Chondrocyte (in vitro differentiated cells): ENCODE measurements around the gene TCF7L1. TPM values are rescaled to one million over a fixed set of nuclear protein-coding genes. Genes with fewer than 3 reads are reported as not detected.

Source experiments
- DNase-seq: peaks from one replicate; pipeline ENCODE4 v3.0.0; 2021; ENCODE audit warnings: mixed read lengths, low spot score
- H3K27ac Mint-ChIP-seq: one replicate; pipeline ENCODE4 v1.8.0; 2021; ENCODE audit warnings: mild to moderate bottlenecking, moderate library complexity, mixed read lengths; ENCODE audit not compliant: unreplicated experiment
- H3K27me3 Mint-ChIP-seq: 2 replicates; pipeline ENCODE4 v1.8.0; 2021; ENCODE audit warnings: low read depth, mixed read lengths
- H3K36me3 Mint-ChIP-seq: 2 replicates; pipeline ENCODE4 v1.8.0; 2021; ENCODE audit warnings: low read depth, mixed read lengths
- H3K4me1 Mint-ChIP-seq: 2 replicates; pipeline ENCODE4 v1.8.0; 2021; ENCODE audit warnings: low read depth, mild to moderate bottlenecking, mixed read lengths
- H3K4me3 Mint-ChIP-seq: one replicate; pipeline ENCODE4 v1.8.0; 2021; ENCODE audit warnings: mild to moderate bottlenecking, moderate library complexity, mixed read lengths; ENCODE audit not compliant: unreplicated experiment
- H3K9me3 Mint-ChIP-seq: 2 replicates; pipeline ENCODE4 v1.8.0; 2021; ENCODE audit warnings: low read depth, mixed read lengths
- total RNA-seq: library from RNA; stranded (reverse); gene quantifications from 3 replicates; pipeline ENCODE4 v1.2.1, GENCODE V29; 2021
- TF ChIP-seq, protein P1 (sequence below): fragments of 200-600 bp; sonication (generic); IDR thresholded peaks from 2 replicates; pipeline ENCODE4 v1.5.0; 2021; ENCODE audit warnings: antibody characterized with exemption, mild to moderate bottlenecking, moderate library complexity

Gene TCF7L1
- total RNA-seq, 1 donor from 2014 or later: 35.0 TPM

DNA sequence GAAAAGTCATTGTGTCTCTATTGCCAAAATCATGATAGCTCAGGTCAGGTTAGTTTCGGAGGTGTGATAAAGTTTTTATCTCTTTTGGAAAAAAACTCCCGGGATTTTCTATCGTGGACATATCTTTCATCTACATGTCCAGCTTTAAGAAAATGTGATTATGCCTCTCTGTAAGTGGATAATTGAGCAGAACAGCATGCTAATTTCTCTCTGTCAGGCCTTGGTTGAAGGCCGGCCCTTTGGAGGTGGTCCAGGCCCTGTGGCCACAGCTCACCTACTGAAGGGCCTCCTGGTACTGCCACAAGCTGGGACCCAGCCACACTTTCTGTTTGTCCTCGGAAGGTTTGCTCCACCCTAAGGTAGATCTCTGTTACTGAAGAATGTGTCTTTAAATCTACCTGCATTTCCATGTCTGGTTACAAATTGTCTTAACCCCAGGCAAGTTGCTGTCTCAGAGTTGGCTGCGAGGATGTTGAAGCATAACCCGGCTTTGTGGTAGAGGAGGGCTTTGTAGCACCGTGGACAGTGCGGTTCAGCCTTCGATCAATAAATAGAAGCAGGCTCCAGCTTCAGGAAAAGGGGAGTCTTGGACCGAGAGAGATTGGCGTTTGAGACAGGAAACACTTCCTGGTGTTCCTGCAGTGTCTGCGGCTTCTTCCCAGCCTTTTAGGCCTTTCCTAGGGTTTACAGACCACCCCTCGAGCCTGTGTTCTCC is 25.5 kb downstream of the TCF7L1 start:
- H3K4me1 Mint-ChIP-seq: peaks cover 65% of the 10 kb centered on the region
- no peak overlapping the region for H3K27ac Mint-ChIP-seq

DNA sequence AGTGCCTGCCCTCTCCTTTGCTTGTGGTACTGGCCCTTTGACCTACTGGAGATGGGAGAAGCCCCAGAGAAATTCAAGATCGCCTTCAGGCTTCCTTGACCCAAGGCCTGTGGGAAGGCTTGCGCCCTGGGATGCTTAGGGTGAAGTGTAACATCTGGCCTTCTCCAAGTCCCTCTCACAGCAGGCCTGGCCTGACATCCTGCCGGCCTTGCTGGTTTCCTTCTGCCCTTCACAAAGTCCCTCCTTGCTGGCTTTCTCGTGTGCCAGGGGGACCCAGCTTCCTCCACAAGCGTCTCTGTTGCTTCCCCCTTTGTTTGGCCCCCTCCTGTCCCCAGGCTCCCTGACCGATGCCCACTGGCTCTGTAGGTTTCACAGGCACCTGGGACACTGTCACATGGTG is 26.4 kb downstream of the TCF7L1 start:
- Mint-ChIP-seq H3K27me3 (no peaks in the 10 kb centered on the region), H3K4me3 (no peak overlapping the region), H3K4me1 (peaks cover 65% of the 10 kb centered on the region), H3K27ac (no peak overlapping the region), H3K36me3 (no peaks in the 10 kb centered on the region), H3K9me3 (no peaks in the 10 kb centered on the region)
- TF ChIP-seq, protein P1, sequence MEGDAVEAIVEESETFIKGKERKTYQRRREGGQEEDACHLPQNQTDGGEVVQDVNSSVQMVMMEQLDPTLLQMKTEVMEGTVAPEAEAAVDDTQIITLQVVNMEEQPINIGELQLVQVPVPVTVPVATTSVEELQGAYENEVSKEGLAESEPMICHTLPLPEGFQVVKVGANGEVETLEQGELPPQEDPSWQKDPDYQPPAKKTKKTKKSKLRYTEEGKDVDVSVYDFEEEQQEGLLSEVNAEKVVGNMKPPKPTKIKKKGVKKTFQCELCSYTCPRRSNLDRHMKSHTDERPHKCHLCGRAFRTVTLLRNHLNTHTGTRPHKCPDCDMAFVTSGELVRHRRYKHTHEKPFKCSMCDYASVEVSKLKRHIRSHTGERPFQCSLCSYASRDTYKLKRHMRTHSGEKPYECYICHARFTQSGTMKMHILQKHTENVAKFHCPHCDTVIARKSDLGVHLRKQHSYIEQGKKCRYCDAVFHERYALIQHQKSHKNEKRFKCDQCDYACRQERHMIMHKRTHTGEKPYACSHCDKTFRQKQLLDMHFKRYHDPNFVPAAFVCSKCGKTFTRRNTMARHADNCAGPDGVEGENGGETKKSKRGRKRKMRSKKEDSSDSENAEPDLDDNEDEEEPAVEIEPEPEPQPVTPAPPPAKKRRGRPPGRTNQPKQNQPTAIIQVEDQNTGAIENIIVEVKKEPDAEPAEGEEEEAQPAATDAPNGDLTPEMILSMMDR: no peak
- no peak for DNase-seq

More for the DNA sequence above, 25.5 kb downstream of the TCF7L1 start:
- TF ChIP-seq, protein P1: no peak
- no peaks in the 10 kb centered on the region for H3K27me3 Mint-ChIP-seq
- no peaks in the 10 kb centered on the region for H3K9me3 Mint-ChIP-seq
- no peaks in the 10 kb centered on the region for H3K36me3 Mint-ChIP-seq
- H3K4me3 Mint-ChIP-seq: no peak overlapping the region
- no peak for DNase-seq

DNA sequence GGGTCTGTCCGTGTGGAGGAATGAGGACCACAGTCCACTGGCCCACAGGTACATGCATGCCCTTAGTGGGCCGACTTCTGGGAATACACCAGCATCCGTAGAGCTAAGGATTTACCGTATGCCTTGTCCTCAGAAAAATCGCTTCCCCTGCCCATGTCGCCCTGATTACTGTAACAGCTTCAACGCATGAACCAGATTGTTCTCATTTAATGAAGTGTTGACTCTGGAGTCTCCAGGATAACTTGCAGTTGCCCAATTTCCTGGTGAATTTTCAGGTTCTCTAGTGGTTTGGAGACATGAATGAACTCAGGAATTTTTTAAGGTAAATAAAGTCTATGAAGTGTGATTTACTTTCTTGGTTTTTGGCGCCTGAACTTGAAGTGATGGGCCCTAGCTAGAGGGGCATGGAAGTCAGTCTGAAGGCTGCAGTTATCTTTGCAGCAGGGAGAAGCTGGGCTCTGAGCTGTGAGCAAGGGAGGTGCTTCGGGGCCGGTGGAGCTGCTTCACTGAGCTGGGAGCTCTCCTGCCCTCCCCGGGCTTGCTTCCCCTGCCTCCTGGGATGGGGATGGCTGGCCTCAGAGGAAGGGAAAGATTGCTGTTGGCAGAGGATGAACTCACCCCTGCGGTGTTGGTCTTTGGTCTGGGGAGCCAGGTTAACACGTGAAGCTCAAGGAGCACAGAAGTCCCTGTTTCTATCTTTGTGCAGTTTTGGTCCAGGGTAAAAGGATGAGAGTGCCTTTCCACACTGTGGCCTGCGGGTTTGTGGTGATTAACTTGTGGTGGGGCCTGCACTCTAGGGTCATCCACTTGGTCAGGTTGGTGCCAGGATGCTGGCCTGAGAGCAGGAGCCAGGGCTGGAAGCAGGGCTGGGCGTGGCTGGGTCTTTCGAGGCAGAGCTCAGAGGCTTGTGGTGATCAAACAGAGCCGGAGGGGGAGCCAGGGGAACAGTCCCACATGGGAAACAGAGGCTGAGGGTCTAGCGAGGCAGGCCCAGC is 28.1 kb downstream of the TCF7L1 start:
- peak overlapping the region; percentile 82 for H3K27ac Mint-ChIP-seq
- DNase-seq: no peak
- H3K9me3 Mint-ChIP-seq: no peaks in the 10 kb centered on the region
- H3K4me3 Mint-ChIP-seq: no peak overlapping the region
- TF ChIP-seq, protein P1: no peak
- H3K36me3 Mint-ChIP-seq: no peaks in the 10 kb centered on the region
- no peaks in the 10 kb centered on the region for H3K27me3 Mint-ChIP-seq
- H3K4me1 Mint-ChIP-seq: peaks cover 66% of the 10 kb centered on the region

DNA sequence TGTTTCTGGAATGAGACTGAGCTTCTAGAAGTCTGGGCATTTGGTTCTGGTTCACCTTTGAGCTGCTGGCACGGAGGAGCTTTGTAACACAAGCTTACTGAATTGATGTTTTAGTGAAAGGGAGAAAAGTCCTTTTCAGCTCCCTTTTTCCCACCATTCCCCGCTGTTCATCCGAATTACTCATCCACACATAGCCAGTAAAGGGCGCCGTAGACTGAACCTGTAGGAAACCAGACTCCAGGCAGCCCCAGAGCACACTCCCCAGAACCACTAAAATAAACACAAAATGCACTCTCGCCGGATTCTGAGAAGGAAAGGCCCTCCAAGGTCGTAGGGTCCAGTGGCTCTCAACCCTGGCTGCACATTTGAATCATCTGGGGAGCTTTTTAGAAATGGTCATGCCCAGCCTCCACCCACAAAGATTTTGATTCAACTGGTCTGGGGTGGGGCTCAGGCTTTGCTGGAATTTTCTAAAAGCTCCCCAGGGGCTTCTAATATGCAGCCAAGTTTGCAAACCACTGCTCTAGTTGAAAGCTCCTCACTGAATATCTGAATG is 29.6 kb downstream of the TCF7L1 start:
- DNase-seq: no peak
- TF ChIP-seq, protein P1: peak; percentile 35

DNA sequence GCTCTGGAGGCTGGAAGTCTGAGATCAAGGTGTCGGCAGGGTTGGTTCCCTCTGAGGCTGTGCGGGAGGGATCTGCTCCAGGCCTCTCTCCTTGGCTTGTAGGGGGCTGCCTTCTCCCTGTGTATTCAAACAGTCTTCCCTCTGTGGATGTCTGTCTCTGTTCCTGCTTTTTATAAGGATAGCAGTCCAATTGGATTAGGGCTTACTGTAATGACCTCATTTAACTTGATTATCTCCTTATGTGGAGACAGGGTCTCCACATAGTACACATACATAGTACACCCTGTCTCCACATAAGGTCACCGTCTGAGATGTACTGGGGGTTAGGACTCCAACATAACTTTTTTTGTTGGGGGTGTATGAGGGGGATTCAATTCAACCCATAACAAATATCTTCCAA is 30.5 kb downstream of the TCF7L1 start:
- H3K4me1 Mint-ChIP-seq: peaks cover 60% of the 10 kb centered on the region

More for the DNA sequence above, 29.6 kb downstream of the TCF7L1 start:
- H3K27ac Mint-ChIP-seq: peak overlapping the region; percentile 92
- peak overlapping the region; percentile 58 for H3K4me3 Mint-ChIP-seq
- peaks cover 63% of the 10 kb centered on the region for H3K4me1 Mint-ChIP-seq
- peaks cover 2% of the 10 kb centered on the region for H3K36me3 Mint-ChIP-seq
- H3K27me3 Mint-ChIP-seq: no peaks in the 10 kb centered on the region
- no peaks in the 10 kb centered on the region for H3K9me3 Mint-ChIP-seq

More for the DNA sequence above, 30.5 kb downstream of the TCF7L1 start:
- H3K9me3 Mint-ChIP-seq: no peaks in the 10 kb centered on the region
- DNase-seq: no peak
- peak overlapping the region; percentile 24 for H3K4me3 Mint-ChIP-seq
- no peaks in the 10 kb centered on the region for H3K27me3 Mint-ChIP-seq
- H3K27ac Mint-ChIP-seq: peak overlapping the region; percentile 92
- peaks cover 5% of the 10 kb centered on the region for H3K36me3 Mint-ChIP-seq
- TF ChIP-seq, protein P1: no peak
